GM13976 (cell line): ENCODE results near the gene XYLT2.

Experiments used
- DNase-seq: peaks from one replicate; pipeline ENCODE4 v3.0.0; 2012; ENCODE audit warnings: low spot score
- in situ Hi-C: fragments of 300-500 bp; cut with MboI; formaldehyde crosslinking; loops from one replicate; pipeline ENCODE4 v1.12.0; 2022; ENCODE audit warnings: low sequenced_read_pairs, mixed read lengths, inconsistent platforms; ENCODE audit not compliant: unreplicated experiment
- TF ChIP-seq, protein P1 (sequence below): IDR thresholded peaks from 2 replicates; pipeline ENCODE4 v1.5.1; 2012; ENCODE audit warnings: borderline replicate concordance, mild to moderate bottlenecking; ENCODE audit not compliant: insufficient read depth; ENCODE audit errors: extremely low read depth, missing control alignments, control extremely low read depth

The XYLT2 gene

GRCh38 chr17:50353600-50354195 lies 7.8 kb downstream of the XYLT2 start:
- in situ Hi-C loops: no loop called here
- DNase-seq: no peak
- TF ChIP-seq, protein P1, sequence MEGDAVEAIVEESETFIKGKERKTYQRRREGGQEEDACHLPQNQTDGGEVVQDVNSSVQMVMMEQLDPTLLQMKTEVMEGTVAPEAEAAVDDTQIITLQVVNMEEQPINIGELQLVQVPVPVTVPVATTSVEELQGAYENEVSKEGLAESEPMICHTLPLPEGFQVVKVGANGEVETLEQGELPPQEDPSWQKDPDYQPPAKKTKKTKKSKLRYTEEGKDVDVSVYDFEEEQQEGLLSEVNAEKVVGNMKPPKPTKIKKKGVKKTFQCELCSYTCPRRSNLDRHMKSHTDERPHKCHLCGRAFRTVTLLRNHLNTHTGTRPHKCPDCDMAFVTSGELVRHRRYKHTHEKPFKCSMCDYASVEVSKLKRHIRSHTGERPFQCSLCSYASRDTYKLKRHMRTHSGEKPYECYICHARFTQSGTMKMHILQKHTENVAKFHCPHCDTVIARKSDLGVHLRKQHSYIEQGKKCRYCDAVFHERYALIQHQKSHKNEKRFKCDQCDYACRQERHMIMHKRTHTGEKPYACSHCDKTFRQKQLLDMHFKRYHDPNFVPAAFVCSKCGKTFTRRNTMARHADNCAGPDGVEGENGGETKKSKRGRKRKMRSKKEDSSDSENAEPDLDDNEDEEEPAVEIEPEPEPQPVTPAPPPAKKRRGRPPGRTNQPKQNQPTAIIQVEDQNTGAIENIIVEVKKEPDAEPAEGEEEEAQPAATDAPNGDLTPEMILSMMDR: no peak

GRCh38 chr17:50354198-50354597 lies 8.3 kb downstream of the XYLT2 start:
- TF ChIP-seq, protein P1: no peak
- in situ Hi-C loops: no loop called here
- DNase-seq: peak; percentile 35

GRCh38 chr17:50354776-50355175 lies 8.8 kb downstream of the XYLT2 start:
- TF ChIP-seq, protein P1: no peak
- in situ Hi-C loops: no loop called here
- no peak for DNase-seq

GRCh38 chr17:50355336-50355700 lies 9.4 kb downstream of the XYLT2 start:
- TF ChIP-seq, protein P1: no peak
- no peak for DNase-seq
- in situ Hi-C loops: no loop called here

DNA sequence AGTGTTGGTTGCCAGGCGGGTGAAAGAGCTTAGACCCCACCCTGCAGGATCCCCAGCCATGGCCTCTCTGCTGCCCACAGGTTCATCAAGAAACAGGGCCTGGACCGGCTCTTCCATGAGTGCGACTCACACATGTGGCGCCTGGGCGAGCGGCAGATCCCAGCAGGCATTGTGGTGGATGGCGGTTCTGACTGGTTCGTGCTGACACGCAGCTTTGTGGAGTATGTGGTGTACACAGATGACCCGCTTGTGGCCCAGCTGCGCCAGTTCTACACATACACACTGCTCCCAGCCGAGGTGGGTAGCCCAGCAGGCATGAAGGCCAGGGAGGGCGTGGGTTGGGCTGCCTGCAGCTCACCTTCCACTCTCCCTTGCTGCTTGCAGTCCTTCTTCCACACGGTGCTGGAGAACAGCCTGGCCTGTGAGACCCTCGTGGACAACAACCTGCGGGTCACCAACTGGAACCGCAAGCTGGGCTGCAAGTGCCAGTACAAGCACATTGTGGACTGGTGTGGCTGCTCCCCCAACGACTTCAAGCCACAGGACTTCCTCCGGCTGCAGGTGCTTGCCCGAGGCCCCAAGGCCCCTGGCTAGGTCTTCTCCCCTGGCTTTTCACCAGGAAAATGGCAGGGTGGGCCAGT lies 9.9 kb downstream of the XYLT2 start:
- TF ChIP-seq, protein P1: no peak
- no peak for DNase-seq
- in situ Hi-C loops: no loop called here

DNA sequence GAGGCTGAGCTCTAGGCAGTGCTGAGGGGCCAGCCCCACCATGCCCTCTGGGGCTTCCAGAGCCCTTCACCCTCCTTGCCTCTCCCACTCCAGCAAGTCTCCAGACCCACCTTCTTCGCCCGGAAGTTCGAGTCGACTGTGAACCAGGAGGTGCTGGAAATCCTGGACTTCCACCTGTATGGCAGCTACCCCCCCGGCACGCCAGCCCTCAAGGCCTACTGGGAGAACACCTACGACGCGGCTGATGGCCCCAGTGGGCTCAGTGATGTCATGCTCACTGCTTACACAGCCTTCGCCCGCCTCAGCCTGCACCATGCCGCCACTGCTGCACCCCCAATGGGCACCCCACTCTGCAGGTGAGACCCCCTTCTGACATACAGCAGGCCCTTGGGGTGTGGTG lies 10.5 kb downstream of the XYLT2 start:
- TF ChIP-seq, protein P1: no peak
- in situ Hi-C loops: no loop called here
- DNase-seq: no peak

DNA sequence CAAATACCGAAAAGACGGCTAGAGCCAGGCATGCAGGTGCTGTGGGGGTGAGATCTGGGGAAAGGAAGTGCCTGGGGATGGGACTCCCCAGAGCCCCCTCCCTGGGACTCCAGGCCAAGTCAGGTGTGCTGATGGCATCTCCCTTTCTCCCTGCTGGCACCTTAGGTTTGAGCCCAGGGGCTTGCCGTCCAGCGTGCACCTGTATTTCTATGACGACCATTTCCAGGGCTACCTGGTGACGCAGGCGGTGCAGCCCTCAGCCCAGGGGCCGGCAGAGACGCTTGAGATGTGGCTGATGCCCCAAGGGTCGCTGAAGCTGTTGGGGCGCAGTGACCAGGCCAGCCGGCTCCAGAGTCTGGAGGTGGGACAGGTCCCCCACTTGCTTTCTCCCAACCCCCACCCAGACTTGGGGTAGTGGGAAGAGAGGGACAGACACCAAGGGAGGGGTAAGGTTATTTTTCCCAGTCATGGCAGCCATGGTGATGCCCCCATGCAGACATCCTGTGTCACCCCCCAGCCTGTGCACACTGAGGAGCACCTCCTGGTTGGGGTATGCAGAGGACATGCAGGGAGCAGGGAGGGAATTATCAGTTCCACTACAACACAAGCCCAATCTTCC lies 11.1 kb downstream of the XYLT2 start:
- TF ChIP-seq, protein P1: no peak
- in situ Hi-C loops: no loop called here
- no peak for DNase-seq
